ENCODE data around the gene NFILZ. TPM values are rescaled to one million over a fixed set of nuclear protein-coding genes. Genes with fewer than 3 reads are reported as not detected.

The NFILZ gene
- total RNA-seq, 1 donor from 2014 or later, result not detected

DNA sequence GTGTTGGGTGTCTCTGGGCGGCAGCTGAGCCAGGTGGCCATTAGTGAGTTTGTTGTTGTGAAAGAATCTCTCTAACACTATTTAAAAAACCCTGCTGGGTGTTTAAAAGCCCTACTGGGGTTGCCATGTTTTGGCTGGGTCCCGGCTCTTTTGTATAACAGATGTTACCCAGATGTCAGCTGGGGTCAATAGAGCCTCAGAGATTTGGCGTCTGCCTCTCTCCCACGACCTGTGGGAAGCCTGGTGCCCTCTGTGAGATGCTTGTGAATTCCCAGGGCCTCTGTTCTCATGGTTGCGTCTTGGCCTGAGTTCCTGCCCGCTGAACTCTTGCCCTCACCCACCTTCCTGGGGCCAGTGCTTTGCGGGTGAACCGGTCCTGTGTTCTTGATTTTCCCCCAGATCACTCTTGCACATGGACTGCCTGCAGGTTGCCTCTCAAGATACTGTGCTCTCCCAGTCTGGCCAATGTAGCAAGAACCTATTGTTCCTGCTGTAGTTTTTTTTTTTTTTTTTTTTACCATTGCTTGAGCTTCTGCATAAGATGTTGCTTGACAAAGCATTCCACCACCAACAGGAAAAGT, 9.5 kb downstream of the NFILZ start:
- no peak overlapping the region for H3K4me3 Mint-ChIP-seq
- H3K9me3 Mint-ChIP-seq, result no peaks in the 10 kb centered on the region
- CTCF ChIA-PET, result no interaction called here
- ATAC-seq (ENCODE audit: low read depth), result no peak
- H3K27me3 Mint-ChIP-seq, result peaks cover 35% of the 10 kb centered on the region
- no peak overlapping the region for H3K27ac Mint-ChIP-seq
- POLR2A ChIA-PET, result no interaction called here
- intact Hi-C loops (cut with micrococcal nuclease), result no loop called here
- TF ChIP-seq, protein P1, sequence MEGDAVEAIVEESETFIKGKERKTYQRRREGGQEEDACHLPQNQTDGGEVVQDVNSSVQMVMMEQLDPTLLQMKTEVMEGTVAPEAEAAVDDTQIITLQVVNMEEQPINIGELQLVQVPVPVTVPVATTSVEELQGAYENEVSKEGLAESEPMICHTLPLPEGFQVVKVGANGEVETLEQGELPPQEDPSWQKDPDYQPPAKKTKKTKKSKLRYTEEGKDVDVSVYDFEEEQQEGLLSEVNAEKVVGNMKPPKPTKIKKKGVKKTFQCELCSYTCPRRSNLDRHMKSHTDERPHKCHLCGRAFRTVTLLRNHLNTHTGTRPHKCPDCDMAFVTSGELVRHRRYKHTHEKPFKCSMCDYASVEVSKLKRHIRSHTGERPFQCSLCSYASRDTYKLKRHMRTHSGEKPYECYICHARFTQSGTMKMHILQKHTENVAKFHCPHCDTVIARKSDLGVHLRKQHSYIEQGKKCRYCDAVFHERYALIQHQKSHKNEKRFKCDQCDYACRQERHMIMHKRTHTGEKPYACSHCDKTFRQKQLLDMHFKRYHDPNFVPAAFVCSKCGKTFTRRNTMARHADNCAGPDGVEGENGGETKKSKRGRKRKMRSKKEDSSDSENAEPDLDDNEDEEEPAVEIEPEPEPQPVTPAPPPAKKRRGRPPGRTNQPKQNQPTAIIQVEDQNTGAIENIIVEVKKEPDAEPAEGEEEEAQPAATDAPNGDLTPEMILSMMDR (IDR thresholded peaks at IDR 0.05), result no peak
- no peaks in the 10 kb centered on the region for H3K36me3 Mint-ChIP-seq (ENCODE audit: low read depth)
- no peaks in the 10 kb centered on the region for H3K4me1 Mint-ChIP-seq
- no peak for DNase-seq

DNA sequence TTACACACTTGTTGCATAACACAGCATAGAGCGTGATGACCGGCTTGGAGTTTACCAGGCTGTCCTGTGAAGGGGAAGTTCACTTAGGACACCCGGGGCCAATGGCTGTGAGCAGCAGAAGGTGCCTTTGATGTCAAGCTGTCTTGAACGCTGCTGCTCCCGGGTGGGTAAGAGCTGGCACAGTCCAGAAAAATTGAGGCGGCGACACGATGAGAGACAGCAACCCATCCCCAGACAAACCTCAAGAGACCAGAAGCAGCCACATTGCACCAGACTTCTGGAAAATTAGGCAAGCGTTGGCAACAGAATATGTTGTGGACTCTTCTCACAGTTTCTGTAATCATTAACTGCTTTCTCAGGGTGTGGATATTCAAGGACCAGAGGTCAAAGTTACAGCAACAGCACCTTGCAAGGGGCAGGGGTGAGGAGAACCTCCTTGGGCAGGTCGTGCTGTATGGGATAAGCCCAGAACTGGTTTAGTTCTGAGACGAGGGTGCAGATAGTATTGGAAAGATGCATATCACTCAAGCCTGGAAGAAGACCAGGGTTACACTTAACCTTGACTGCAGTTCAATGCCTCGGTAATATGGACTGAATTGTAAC, 10.1 kb downstream of the NFILZ start:
- TF ChIP-seq, protein P1 (IDR thresholded peaks at IDR 0.05), result no peak
- DNase-seq (no peak), ATAC-seq (ENCODE audit: low read depth) (no peak)
- ChIA-PET CTCF (no interaction called here), POLR2A (no interaction called here)
- Mint-ChIP-seq H3K27ac (no peak overlapping the region), H3K36me3 (ENCODE audit: low read depth) (no peaks in the 10 kb centered on the region), H3K27me3 (peaks cover 34% of the 10 kb centered on the region), H3K4me3 (no peak overlapping the region), H3K4me1 (no peaks in the 10 kb centered on the region), H3K9me3 (no peaks in the 10 kb centered on the region)
- intact Hi-C loops (cut with micrococcal nuclease), result no loop called here

GRCh38 chr19:8641221-8641907, 10.9 kb downstream of the NFILZ start:
- intact Hi-C loops (cut with micrococcal nuclease), result no loop called here
- POLR2A ChIA-PET, result no interaction called here
- ATAC-seq (ENCODE audit: low read depth), result no peak

DNA sequence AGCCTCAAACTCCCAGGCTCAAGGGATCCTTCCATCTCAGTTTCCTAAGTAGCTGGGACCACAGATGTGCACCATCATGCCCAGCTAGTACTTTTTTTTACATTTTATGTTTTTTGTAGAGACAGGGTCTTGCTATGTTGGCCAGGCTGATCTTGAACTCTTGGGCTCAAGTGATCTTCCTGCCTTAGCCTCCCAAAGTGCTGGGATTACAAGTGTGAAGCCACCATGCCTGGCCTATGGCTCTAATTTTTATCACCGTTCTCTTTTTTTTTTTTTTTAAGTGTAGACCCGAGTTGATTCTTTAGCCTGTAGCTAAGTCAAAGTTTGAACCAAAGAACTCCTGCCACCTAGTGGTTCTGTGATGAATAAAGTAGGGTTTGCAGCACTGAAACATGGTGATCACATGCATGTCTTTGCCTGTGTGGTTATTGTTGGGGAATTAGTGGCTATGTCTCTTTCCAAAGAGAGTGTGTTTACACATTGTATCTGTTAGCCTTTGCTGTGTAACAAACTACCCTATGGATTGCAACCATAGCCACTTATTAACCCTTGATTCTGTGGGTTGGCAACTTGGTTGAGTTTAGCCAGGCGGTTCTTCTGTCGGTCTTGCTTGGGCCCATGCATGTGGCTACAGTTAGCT, 11.6 kb downstream of the NFILZ start:
- Mint-ChIP-seq H3K4me3 (no peak overlapping the region), H3K27ac (no peak overlapping the region), H3K4me1 (no peaks in the 10 kb centered on the region), H3K36me3 (ENCODE audit: low read depth) (no peaks in the 10 kb centered on the region), H3K9me3 (no peaks in the 10 kb centered on the region), H3K27me3 (peaks cover 34% of the 10 kb centered on the region)
- ATAC-seq (ENCODE audit: low read depth) (no peak), DNase-seq (no peak)
- ChIA-PET CTCF (interaction anchor here (1.0 to 2.8 kb wide), 4 partner anchors 12 to 288 kb away, joined by 6 to 11 read pairs (median 7); no protein-coding TSS in a partner anchor), POLR2A (no interaction called here)
- intact Hi-C loops (cut with micrococcal nuclease), result loop anchor here (1.0 to 2.0 kb wide), 2 partner anchors 62 to 229 kb away; partner anchors contain the start of gene MARCHF2
- TF ChIP-seq, protein P1 (IDR thresholded peaks at IDR 0.05), result no peak

More at GRCh38 chr19:8641221-8641907, 10.9 kb downstream of the NFILZ start:
- CTCF ChIA-PET, result interaction anchor here (1.0 to 2.8 kb wide), 4 partner anchors 13 to 288 kb away, joined by 6 to 11 read pairs (median 7); no protein-coding TSS in a partner anchor
- TF ChIP-seq, protein P1 (IDR thresholded peaks at IDR 0.05), result no peak
- Mint-ChIP-seq H3K27me3 (peaks cover 35% of the 10 kb centered on the region), H3K27ac (no peak overlapping the region), H3K36me3 (ENCODE audit: low read depth) (no peaks in the 10 kb centered on the region), H3K9me3 (no peaks in the 10 kb centered on the region), H3K4me1 (no peaks in the 10 kb centered on the region), H3K4me3 (no peak overlapping the region)
- no peak for DNase-seq

DNA sequence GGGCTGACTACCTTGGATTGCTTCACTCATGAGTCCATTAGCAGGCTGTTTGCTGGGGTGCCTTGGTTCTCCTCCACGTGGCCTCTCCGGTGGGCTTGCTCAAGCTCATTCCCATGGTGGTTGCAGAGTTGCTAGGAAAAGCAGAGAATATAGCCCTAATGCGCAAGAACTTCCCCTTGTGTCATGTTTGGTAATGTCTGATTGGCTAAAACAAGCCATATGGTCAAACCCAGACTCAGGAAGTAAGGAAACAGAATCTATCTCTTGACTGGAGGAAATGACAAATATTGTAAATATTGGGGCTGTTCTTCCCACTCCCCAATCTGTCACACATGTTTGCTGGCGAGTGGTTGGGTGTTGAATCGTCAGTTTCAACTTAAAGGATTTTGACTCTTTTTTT, 12.1 kb downstream of the NFILZ start:
- no peaks in the 10 kb centered on the region for H3K36me3 Mint-ChIP-seq (ENCODE audit: low read depth)
- intact Hi-C loops (cut with micrococcal nuclease), result loop anchor here (1.0 to 2.0 kb wide), 2 partner anchors 62 to 230 kb away; partner anchors contain the start of gene MARCHF2
- no peak overlapping the region for H3K4me3 Mint-ChIP-seq
- H3K27me3 Mint-ChIP-seq, result peaks cover 34% of the 10 kb centered on the region
- TF ChIP-seq, protein P1 (IDR thresholded peaks at IDR 0.05), result no peak
- no peak overlapping the region for H3K27ac Mint-ChIP-seq
- no peaks in the 10 kb centered on the region for H3K4me1 Mint-ChIP-seq
- ChIA-PET CTCF (interaction anchor here (1.2 to 2.8 kb wide), 2 partner anchors 61 to 287 kb away, joined by 6 to 11 read pairs; no protein-coding TSS in a partner anchor), POLR2A (no interaction called here)
- DNase-seq (no peak), ATAC-seq (ENCODE audit: low read depth) (no peak)
- no peaks in the 10 kb centered on the region for H3K9me3 Mint-ChIP-seq
